ENCODE results near the gene KCNS1. TPM values are rescaled to one million over a fixed set of nuclear protein-coding genes. Genes with fewer than 3 reads are reported as not detected.
A peak's percentile ranks its signal among the peaks of the same experiment; 100 is the strongest.

Gene KCNS1
- total RNA-seq, 1 donor from 2014 or later: 2.2 TPM

DNA sequence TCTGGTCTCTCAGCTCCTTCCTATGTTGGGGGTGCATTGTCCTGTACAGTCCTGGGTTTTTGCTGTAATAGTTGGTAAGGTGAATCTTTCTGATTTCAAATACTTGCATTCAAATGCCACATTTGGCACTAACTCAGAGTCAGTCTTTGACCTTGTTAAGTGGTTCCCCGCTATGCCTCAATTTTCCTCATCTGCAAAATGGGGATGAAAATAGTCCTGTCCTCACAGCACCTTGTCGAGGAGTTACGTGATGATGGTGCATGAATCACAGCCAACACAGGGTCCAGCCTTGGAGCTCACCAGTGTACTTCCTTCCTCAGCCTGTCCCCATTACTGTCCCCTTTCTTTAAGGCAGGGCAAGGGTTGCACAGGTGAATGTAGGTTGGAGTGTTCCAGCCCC lies 12.9 kb upstream of the KCNS1 start:
- H3K9me3 Mint-ChIP-seq: no peaks in the 10 kb centered on the region
- DNase-seq (ENCODE audit: extremely low spot score, unreplicated experiment): no peak
- no peaks in the 10 kb centered on the region for H3K36me3 Mint-ChIP-seq
- no peak overlapping the region for H3K4me3 Mint-ChIP-seq
- peaks cover 26% of the 10 kb centered on the region for H3K27me3 Mint-ChIP-seq
- TF ChIP-seq, protein P1, sequence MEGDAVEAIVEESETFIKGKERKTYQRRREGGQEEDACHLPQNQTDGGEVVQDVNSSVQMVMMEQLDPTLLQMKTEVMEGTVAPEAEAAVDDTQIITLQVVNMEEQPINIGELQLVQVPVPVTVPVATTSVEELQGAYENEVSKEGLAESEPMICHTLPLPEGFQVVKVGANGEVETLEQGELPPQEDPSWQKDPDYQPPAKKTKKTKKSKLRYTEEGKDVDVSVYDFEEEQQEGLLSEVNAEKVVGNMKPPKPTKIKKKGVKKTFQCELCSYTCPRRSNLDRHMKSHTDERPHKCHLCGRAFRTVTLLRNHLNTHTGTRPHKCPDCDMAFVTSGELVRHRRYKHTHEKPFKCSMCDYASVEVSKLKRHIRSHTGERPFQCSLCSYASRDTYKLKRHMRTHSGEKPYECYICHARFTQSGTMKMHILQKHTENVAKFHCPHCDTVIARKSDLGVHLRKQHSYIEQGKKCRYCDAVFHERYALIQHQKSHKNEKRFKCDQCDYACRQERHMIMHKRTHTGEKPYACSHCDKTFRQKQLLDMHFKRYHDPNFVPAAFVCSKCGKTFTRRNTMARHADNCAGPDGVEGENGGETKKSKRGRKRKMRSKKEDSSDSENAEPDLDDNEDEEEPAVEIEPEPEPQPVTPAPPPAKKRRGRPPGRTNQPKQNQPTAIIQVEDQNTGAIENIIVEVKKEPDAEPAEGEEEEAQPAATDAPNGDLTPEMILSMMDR (conservative IDR thresholded peaks at IDR 0.05): no peak
- no peak overlapping the region for H3K27ac Mint-ChIP-seq
- no peaks in the 10 kb centered on the region for H3K4me1 Mint-ChIP-seq (ENCODE audit: unreplicated experiment)

DNA sequence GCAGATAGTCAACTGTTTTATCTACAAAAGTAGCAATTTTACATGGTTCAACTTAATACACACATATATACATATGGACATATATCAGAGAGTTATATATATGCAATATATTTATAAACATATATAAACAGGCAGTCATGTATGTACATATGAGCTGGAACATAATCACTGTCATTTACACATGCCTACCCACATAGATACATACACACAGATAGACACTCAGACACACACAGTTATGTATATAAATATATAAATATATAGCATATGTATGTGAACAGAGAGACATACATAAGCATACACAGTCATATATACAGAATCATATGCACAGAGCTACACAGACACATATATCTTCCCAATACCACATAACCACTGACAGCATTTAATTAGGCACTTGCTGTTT lies 11.8 kb upstream of the KCNS1 start:
- H3K36me3 Mint-ChIP-seq: no peaks in the 10 kb centered on the region
- no peaks in the 10 kb centered on the region for H3K9me3 Mint-ChIP-seq
- TF ChIP-seq, protein P1 (conservative IDR thresholded peaks at IDR 0.05): no peak
- peaks cover 22% of the 10 kb centered on the region for H3K27me3 Mint-ChIP-seq
- no peak overlapping the region for H3K4me3 Mint-ChIP-seq
- H3K27ac Mint-ChIP-seq: no peak overlapping the region
- DNase-seq (ENCODE audit: extremely low spot score, unreplicated experiment): no peak
- no peaks in the 10 kb centered on the region for H3K4me1 Mint-ChIP-seq (ENCODE audit: unreplicated experiment)

DNA sequence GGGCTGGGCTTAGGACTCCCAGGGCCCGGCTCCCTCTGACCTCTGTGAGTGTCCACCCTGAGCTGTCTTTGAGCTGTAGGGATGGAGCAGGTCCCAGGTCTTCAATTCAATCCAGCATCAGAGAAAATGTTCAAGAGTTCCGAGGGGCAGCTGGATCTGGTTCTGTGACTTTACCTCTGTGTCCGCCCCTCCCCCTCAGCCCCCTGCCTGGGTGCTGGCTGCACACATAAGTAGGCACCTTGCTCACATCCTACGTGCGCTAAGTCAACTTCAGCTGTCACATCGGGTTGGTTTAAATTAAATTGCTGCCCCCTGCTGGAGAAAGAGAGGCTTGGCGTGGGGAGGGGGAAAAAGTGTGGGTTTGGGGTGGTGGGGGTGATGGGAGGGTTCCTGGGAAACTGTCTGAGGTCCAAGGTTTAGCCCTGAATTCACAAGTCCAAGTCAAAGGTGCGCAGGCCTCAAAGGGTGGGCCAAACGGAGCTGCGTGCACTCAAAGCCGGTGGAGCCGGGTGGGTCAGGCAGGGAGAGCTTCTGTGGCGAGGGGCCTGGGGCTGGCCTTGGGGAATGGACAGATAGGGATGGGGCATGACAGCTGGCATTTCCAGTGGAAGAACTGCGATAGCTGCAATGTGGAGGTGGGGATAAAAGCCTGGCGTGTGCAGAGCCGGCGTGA lies 11.0 kb upstream of the KCNS1 start:
- no peaks in the 10 kb centered on the region for H3K9me3 Mint-ChIP-seq
- H3K36me3 Mint-ChIP-seq: no peaks in the 10 kb centered on the region
- DNase-seq (ENCODE audit: extremely low spot score, unreplicated experiment): no peak
- H3K27ac Mint-ChIP-seq: no peak overlapping the region
- no peaks in the 10 kb centered on the region for H3K4me1 Mint-ChIP-seq (ENCODE audit: unreplicated experiment)
- no peak overlapping the region for H3K4me3 Mint-ChIP-seq
- peaks cover 19% of the 10 kb centered on the region for H3K27me3 Mint-ChIP-seq
- TF ChIP-seq, protein P1 (conservative IDR thresholded peaks at IDR 0.05): peak; percentile 71

DNA sequence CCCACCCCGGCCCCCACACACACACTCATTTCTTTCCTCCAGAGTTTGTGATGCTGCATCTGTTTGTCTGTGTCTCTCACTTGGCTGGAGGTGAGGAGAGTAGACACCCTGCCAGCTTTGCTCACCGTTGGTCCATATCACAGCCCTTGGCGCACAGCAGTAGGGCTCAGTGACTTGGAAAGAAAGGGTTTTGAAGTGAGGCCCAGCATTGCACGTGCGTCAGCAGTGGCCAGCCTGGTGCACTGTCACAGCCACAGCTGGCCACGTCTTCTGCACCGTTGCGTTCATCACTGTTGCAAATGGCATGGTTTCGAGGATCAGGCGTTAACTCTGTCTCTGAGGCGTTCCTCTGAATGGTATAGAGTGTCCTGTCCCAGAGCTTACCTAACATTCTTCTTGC lies 10.4 kb upstream of the KCNS1 start:
- no peak overlapping the region for H3K4me3 Mint-ChIP-seq
- H3K9me3 Mint-ChIP-seq: no peaks in the 10 kb centered on the region
- TF ChIP-seq, protein P1 (conservative IDR thresholded peaks at IDR 0.05): no peak
- peaks cover 24% of the 10 kb centered on the region for H3K27me3 Mint-ChIP-seq
- no peaks in the 10 kb centered on the region for H3K36me3 Mint-ChIP-seq
- H3K4me1 Mint-ChIP-seq (ENCODE audit: unreplicated experiment): no peaks in the 10 kb centered on the region
- no peak for DNase-seq (ENCODE audit: extremely low spot score, unreplicated experiment)
- no peak overlapping the region for H3K27ac Mint-ChIP-seq

DNA sequence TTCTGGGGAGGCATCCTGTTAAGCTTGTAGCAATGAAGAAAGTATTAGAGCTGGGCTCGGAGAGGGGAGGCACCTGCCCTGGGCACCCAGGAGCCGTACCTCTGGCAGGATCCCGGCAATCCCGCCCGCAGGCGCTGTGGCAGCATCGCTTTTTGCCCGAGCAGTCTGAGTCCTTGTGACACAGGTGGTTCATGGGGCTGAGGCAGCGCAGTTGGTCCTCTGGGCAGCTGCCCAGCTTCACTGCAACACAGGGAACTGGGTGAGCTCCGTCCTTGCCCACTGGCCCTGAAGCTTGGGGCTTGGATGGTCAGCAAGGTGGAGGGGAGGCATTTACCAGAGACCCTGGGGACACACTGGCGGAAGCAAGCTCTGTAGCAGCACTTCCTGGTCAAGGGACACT lies 9.4 kb upstream of the KCNS1 start:
- Mint-ChIP-seq H3K27ac (no peak overlapping the region), H3K9me3 (no peaks in the 10 kb centered on the region), H3K4me3 (no peak overlapping the region), H3K4me1 (ENCODE audit: unreplicated experiment) (no peaks in the 10 kb centered on the region), H3K27me3 (peaks cover 23% of the 10 kb centered on the region), H3K36me3 (no peaks in the 10 kb centered on the region)
- no peak for DNase-seq (ENCODE audit: extremely low spot score, unreplicated experiment)
- TF ChIP-seq, protein P1 (conservative IDR thresholded peaks at IDR 0.05): no peak

All from type B pancreatic cell (in vitro differentiated cells).